SKM-1 (cell line): Measurements from ENCODE around the gene PRPF31.

ENCODE experiments used
- DNase-seq: peaks from one replicate; lab custom pipeline; 2025; ENCODE audit not compliant: unreplicated experiment; lab: John Stamatoyannopoulos, UW

PRPF31 gene

GRCh38 chr19:54107876-54108490 lies 7.6 kb upstream of the PRPF31 start:
- DNase-seq, result no peak

- DNase-seq, result no peak
Observed at GRCh38 chr19:54108496-54108895, 7.1 kb upstream of the PRPF31 start.

- DNase-seq, result no peak
Observed at GRCh38 chr19:54109651-54110050, 5.9 kb upstream of the PRPF31 start.

GRCh38 chr19:54114340-54115108 lies 1.0 kb upstream of the PRPF31 start:
- no peak for DNase-seq

- DNase-seq, result no peak
Observed at GRCh38 chr19:54121259-54121658, 5.7 kb downstream of the PRPF31 start.

GRCh38 chr19:54123682-54124081 lies 8.1 kb downstream of the PRPF31 start:
- no peak for DNase-seq

GRCh38 chr19:54124393-54124792 lies 8.8 kb downstream of the PRPF31 start:
- no peak for DNase-seq

GRCh38 chr19:54125713-54126112 lies 10.2 kb downstream of the PRPF31 start:
- DNase-seq, result no peak

- DNase-seq, result no peak
Observed at GRCh38 chr19:54127688-54128440, 12.3 kb downstream of the PRPF31 start.

GRCh38 chr19:54128441-54128725 lies 12.8 kb downstream of the PRPF31 start:
- no peak for DNase-seq

GRCh38 chr19:54128796-54129616 lies 13.5 kb downstream of the PRPF31 start:
- no peak for DNase-seq

GRCh38 chr19:54129617-54129996 lies 14.1 kb downstream of the PRPF31 start:
- no peak for DNase-seq

- no peak for DNase-seq
Observed at GRCh38 chr19:54133312-54133956, 17.9 kb downstream of the PRPF31 start.

GRCh38 chr19:54133957-54134590 lies 18.5 kb downstream of the PRPF31 start:
- DNase-seq, result no peak

GRCh38 chr19:54136086-54136863 lies 20.7 kb downstream of the PRPF31 start:
- no peak for DNase-seq

GRCh38 chr19:54136864-54137698 lies 21.5 kb downstream of the PRPF31 start:
- DNase-seq, result peak; percentile 95

- no peak for DNase-seq
Observed at GRCh38 chr19:54137699-54138488, 22.3 kb downstream of the PRPF31 start, which contains the start of gene CNOT3. TSS of gene CNOT3 (plus strand) at chr19:54137762. CDS start at chr19:54142979, 5,217 bp downstream.
